ENCODE results near the gene NOTUM.

NOTUM gene

GRCh38 chr17:81999976-82000802, 39.2 kb upstream of the NOTUM start:
- H3K4me1 ChIP-seq (ENCODE audit: insufficient read depth, low read length), result no peaks in the 10 kb centered on the region
- no peak overlapping the region for H3K9ac ChIP-seq (ENCODE audit: low read depth, low read length)
- H3K79me2 ChIP-seq (ENCODE audit: insufficient read depth, low read length), result no peaks in the 10 kb centered on the region
- H3K9me3 ChIP-seq (ENCODE audit: insufficient read depth, low read length, severe bottlenecking), result no peaks in the 10 kb centered on the region
- TF ChIP-seq CTCF (IDR thresholded peaks at IDR 0.05; ENCODE audit: borderline replicate concordance, extremely low read depth, low read length, poor library complexity, severe bottlenecking), result no peak
- TF ChIP-seq EZH2 (IDR thresholded peaks at IDR 0.05; ENCODE audit: borderline replicate concordance, low read depth, low read length, severe bottlenecking), result no peak
- no peak overlapping the region for H3K27ac ChIP-seq (ENCODE audit: low read length)
- peaks cover 4% of the 10 kb centered on the region; the same call in 1 of the 2 replicates for H4K20me1 ChIP-seq (ENCODE audit: insufficient read depth, low read length)
- H2AFZ ChIP-seq (ENCODE audit: low read depth, low read length), result no peak overlapping the region
- no peak for ATAC-seq (ENCODE audit: insufficient read depth, low read depth)
- no peak overlapping the region for H3K4me3 ChIP-seq (ENCODE audit: low read depth in 1 of 2, low read length in 2 of 2)
- H3K36me3 ChIP-seq (ENCODE audit: insufficient read depth, low read length), result no peaks in the 10 kb centered on the region
- no peaks in the 10 kb centered on the region for H3K27me3 ChIP-seq (ENCODE audit: insufficient read depth, low read length, poor library complexity)
- no peak overlapping the region for H3K4me2 ChIP-seq (ENCODE audit: insufficient read depth, low read length)
- DNase-seq, result no peak

- Histone ChIP-seq H3K4me3 (ENCODE audit: low read depth in 1 of 2, low read length in 2 of 2) (no peak overlapping the region), H3K79me2 (ENCODE audit: insufficient read depth, low read length) (no peaks in the 10 kb centered on the region), H4K20me1 (ENCODE audit: insufficient read depth, low read length) (peaks cover 4% of the 10 kb centered on the region; the same call in 1 of the 2 replicates), H3K9ac (ENCODE audit: low read depth, low read length) (no peak overlapping the region), H3K9me3 (ENCODE audit: insufficient read depth, low read length, severe bottlenecking) (no peaks in the 10 kb centered on the region), H2AFZ (ENCODE audit: low read depth, low read length) (no peak overlapping the region), H3K27me3 (ENCODE audit: insufficient read depth, low read length, poor library complexity) (no peaks in the 10 kb centered on the region), H3K4me1 (ENCODE audit: insufficient read depth, low read length) (no peaks in the 10 kb centered on the region), H3K27ac (ENCODE audit: low read length) (no peak overlapping the region), H3K36me3 (ENCODE audit: insufficient read depth, low read length) (no peaks in the 10 kb centered on the region), H3K4me2 (ENCODE audit: insufficient read depth, low read length) (no peak overlapping the region)
- TF ChIP-seq CTCF (IDR thresholded peaks at IDR 0.05; ENCODE audit: borderline replicate concordance, extremely low read depth, low read length, poor library complexity, severe bottlenecking), result no peak
- ATAC-seq (ENCODE audit: insufficient read depth, low read depth), result no peak
- DNase-seq, result no peak
Observed at GRCh38 chr17:81999587-81999975, 38.6 kb upstream of the NOTUM start.

- Histone ChIP-seq H3K27me3 (ENCODE audit: insufficient read depth, low read length, poor library complexity) (no peaks in the 10 kb centered on the region), H3K9me3 (ENCODE audit: insufficient read depth, low read length, severe bottlenecking) (no peaks in the 10 kb centered on the region), H3K9ac (ENCODE audit: low read depth, low read length) (0 out of 2 replicates have a peak overlapping the region, but pooled peaks have one; percentile 21), H3K4me1 (ENCODE audit: insufficient read depth, low read length) (no peaks in the 10 kb centered on the region), H2AFZ (ENCODE audit: low read depth, low read length) (no peak overlapping the region), H3K36me3 (ENCODE audit: insufficient read depth, low read length) (no peaks in the 10 kb centered on the region), H4K20me1 (ENCODE audit: insufficient read depth, low read length) (peaks cover 4% of the 10 kb centered on the region; the same call in 1 of the 2 replicates), H3K27ac (ENCODE audit: low read length) (no peak overlapping the region), H3K79me2 (ENCODE audit: insufficient read depth, low read length) (no peaks in the 10 kb centered on the region), H3K4me2 (ENCODE audit: insufficient read depth, low read length) (no peak overlapping the region), H3K4me3 (ENCODE audit: low read depth in 1 of 2, low read length in 2 of 2) (no peak overlapping the region)
- ATAC-seq (ENCODE audit: insufficient read depth, low read depth), result no peak
- DNase-seq, result no peak
- TF ChIP-seq CTCF (IDR thresholded peaks at IDR 0.05; ENCODE audit: borderline replicate concordance, extremely low read depth, low read length, poor library complexity, severe bottlenecking) (no peak), EZH2 (IDR thresholded peaks at IDR 0.05; ENCODE audit: borderline replicate concordance, low read depth, low read length, severe bottlenecking) (no peak)
Observed at GRCh38 chr17:81998691-81999438, 37.9 kb upstream of the NOTUM start.

Measured in DND-41 (cell line).